ENCODE results near the gene CCBE1. TPM values are rescaled to one million over a fixed set of nuclear protein-coding genes. Genes with fewer than 3 reads are reported as not detected.

CCBE1 gene
- total and polyA plus RNA-seq, 2 of the 4 experiments (the other 2 are of a cell fraction): 64.8 to 148 TPM

GRCh38 chr18:59742325-59743111 is 45.3 kb upstream of the CCBE1 start (continued):
- no peak for TF ChIP-seq SMC3 (IDR thresholded peaks at IDR 0.05; ENCODE audit: low read depth, low read length)
- TF ChIP-seq NFE2L2 (IDR thresholded peaks at IDR 0.05; ENCODE audit: low read depth, low read length): no peak
- no peak for TF ChIP-seq BHLHE40 (IDR thresholded peaks at IDR 0.05; ENCODE audit: low read depth, low read length)

GRCh38 chr18:59740141-59740540 is 42.9 kb upstream of the CCBE1 start:
- Histone ChIP-seq H3K14ac (replicated peaks; ENCODE audit: low read depth, low read length) (no peak overlapping the region), H2BK5ac (ENCODE audit: low read depth, low read length, poor library complexity, severe bottlenecking) (no peak overlapping the region), H2AK9ac (replicated peaks; ENCODE audit: low read depth, low read length, poor library complexity) (no peak overlapping the region), H3K9me1 (ENCODE audit: insufficient read depth, low read length) (peaks cover 14% of the 10 kb centered on the region), H3K56ac (ENCODE audit: extremely low read depth, insufficient read depth, low read length) (no peak overlapping the region), H3K9ac (ENCODE audit: low read depth, low read length) (no peak overlapping the region), H2BK20ac (ENCODE audit: low read depth, low read length) (no peak overlapping the region), H3K27ac (ENCODE audit: insufficient read depth, low read length) (no peak overlapping the region), H3K4me2 (ENCODE audit: low read depth, low read length) (no peak overlapping the region), H3K27me3 (ENCODE audit: control insufficient read depth, insufficient read depth, low read length) (no peaks in the 10 kb centered on the region), H3K4me3 (ENCODE audit: insufficient read depth, low read depth, low read length) (no peak overlapping the region), H2AFZ (replicated peaks; ENCODE audit: low read length, poor library complexity) (no peak overlapping the region), H3K79me1 (ENCODE audit: low read depth in 1 of 2, low read length in 2 of 2) (no peaks in the 10 kb centered on the region), H3K36me3 (ENCODE audit: control insufficient read depth, insufficient read depth, low read length) (no peaks in the 10 kb centered on the region), H2AK5ac (ENCODE audit: low read depth, low read length) (no peak overlapping the region), H4K20me1 (ENCODE audit: insufficient read depth, low read length) (no peaks in the 10 kb centered on the region), H4K91ac (ENCODE audit: insufficient read depth, low read depth, low read length) (no peak overlapping the region), H3K4ac (ENCODE audit: low read depth, low read length) (peak overlapping the region; percentile 43; the same call in 1 of the 2 replicates), H4K5ac (ENCODE audit: low read depth, low read length) (no peak overlapping the region), H2BK15ac (ENCODE audit: low read depth, low read length) (no peak overlapping the region), H2BK120ac (ENCODE audit: low read depth, low read length) (peak overlapping the region; percentile 42; the same call in 1 of the 2 replicates), H3K18ac (ENCODE audit: low read depth, low read length) (no peak overlapping the region), H3K23ac (ENCODE audit: low read depth, low read length) (no peak overlapping the region), H4K8ac (ENCODE audit: low read depth in 2 of 2, low read length in 2 of 2) (no peak overlapping the region), H3K9me3 (ENCODE audit: control insufficient read depth, insufficient read depth, low read length) (peaks cover 4% of the 10 kb centered on the region; the same call in 1 of the 2 replicates), H3K4me1 (ENCODE audit: control insufficient read depth, insufficient read depth, low read length) (peaks cover 24% of the 10 kb centered on the region)
- intact Hi-C loops (cut with micrococcal nuclease) (loop anchor here (10.0 kb wide), 1 partner anchor 45 kb away; the partner anchor contains the start of gene CCBE1), dilution Hi-C loops (cut with HindIII; ENCODE audit: low sequenced_read_pairs, unreplicated experiment) (no loop called here), in situ Hi-C loops (cut with MboI; ENCODE audit: low sequenced_read_pairs) (no loop called here)
- no peak for TF ChIP-seq USF2 (IDR thresholded peaks at IDR 0.05; ENCODE audit: low read depth, low read length)
- no peak for TF ChIP-seq MAFK (IDR thresholded peaks at IDR 0.05; ENCODE audit: low read depth, low read length)
- no peak for TF ChIP-seq MXI1 (IDR thresholded peaks at IDR 0.05; ENCODE audit: borderline replicate concordance, low read depth, low read length)
- no peak for TF ChIP-seq SMC3 (IDR thresholded peaks at IDR 0.05; ENCODE audit: low read depth, low read length)
- no peak for TF ChIP-seq CHD1 (IDR thresholded peaks at IDR 0.05; ENCODE audit: low read depth, low read length)
- no peak for TF ChIP-seq FOS (IDR thresholded peaks at IDR 0.05; ENCODE audit: low read depth, low read length)
- no peak for TF ChIP-seq ELK1 (IDR thresholded peaks at IDR 0.05; ENCODE audit: borderline replicate concordance, low read depth, low read length)
- CTCF ChIA-PET: no interaction called here
- POLR2A ChIA-PET (ENCODE audit: unreplicated experiment): no interaction called here
- ATAC-seq (ENCODE audit: low read depth) (no peak), DNase-seq (no peak)
- BruUV-seq (replicated peaks): no TSS peak

All from IMR-90 (cell line).